NT2/D1 (cell line): ENCODE results near the gene RIPK4.

Experiments
- SUZ12 ChIP-seq: IDR thresholded peaks from 2 replicates; pipeline ENCODE4 v1.6.1; 2011; ENCODE audit not compliant: insufficient read length, insufficient read depth; ENCODE audit errors: extremely low read depth
- YY1 ChIP-seq: IDR thresholded peaks from 2 replicates; pipeline ENCODE4 v1.6.1; 2011; ENCODE audit not compliant: insufficient read length, insufficient read depth

DNA sequence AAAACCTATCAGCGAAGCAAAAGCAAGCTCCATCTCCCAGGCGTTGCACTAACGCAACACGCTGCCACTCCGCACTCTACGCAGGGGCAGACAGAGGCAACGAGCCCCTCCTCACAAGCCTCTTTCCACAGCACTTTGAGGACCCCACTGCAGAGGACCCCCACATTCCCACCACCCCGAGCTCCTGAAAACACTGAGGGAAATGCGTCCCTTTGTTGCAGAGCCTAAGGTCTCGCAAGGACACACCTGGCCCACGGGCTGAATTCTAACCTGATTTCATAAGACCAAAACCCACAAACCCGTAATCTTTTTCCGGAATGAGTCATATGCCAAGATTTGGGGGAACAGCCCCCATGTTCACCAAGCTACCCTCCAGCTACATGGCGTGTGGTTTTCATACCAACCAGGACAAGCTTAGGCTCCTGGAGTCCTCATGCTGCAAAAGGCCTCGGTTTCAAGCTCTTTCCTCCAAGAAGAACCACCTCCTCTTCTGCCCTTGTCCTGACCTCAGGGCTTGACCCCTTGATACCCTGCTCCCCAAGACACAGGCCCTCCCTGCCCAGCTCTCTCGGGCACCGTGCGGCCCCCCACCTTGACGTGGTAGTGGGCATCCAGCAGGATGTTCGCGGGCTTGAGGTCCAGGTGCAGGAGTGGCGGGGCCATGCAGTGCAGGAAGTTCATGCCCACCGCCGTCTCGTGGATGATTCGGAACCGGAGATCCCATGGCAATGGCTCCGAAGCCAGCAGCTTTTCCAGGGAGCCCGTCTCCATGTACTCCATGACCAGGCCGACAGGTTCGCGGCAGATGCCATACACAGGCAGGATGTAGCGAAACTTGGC is 10.7 kb downstream of the RIPK4 start:
- TF ChIP-seq YY1 (no peak), SUZ12 (no peak)
